HL-60 (cell line): ENCODE results near the gene ATF3.

Experiments
- DNase-seq, 2 experiments: peaks; one replicate each; pipeline ENCODE4 v3.0.0-alpha.2; 2010 to 2020; ENCODE audit warnings: low read depth in 1 of 2, low spot score in 1 of 2
- H3K27ac ChIP-seq: fragments of 250-450 bp; sonication (Bioruptor Pico); replicated peaks from 2 replicates; pipeline ENCODE4 v1.5.1; 2020; ENCODE audit warnings: mild to moderate bottlenecking, moderate library complexity
- H3K27me3 ChIP-seq: fragments of 250-450 bp; sonication (Bioruptor Pico); 2 replicates; pipeline ENCODE4 v1.5.1; 2021; ENCODE audit warnings: mild to moderate bottlenecking, moderate library complexity; ENCODE audit not compliant: insufficient read depth, poor library complexity, severe bottlenecking
- H3K4me3 ChIP-seq: replicated peaks from 2 replicates; pipeline ENCODE4 v1.5.1; 2011; ENCODE audit warnings: mild to moderate bottlenecking, control low read depth, low read length; ENCODE audit not compliant: insufficient read depth
- GABPA ChIP-seq: IDR thresholded peaks from 2 replicates; pipeline ENCODE4 v1.6.1; 2012; ENCODE audit warnings: low read depth
- POLR2AphosphoS5 ChIP-seq: IDR thresholded peaks from 2 replicates; pipeline ENCODE4 v1.6.1; 2012; ENCODE audit warnings: low read depth
- SPI1 ChIP-seq: IDR thresholded peaks from 2 replicates; pipeline ENCODE4 v1.6.1; 2012; ENCODE audit warnings: low read depth, mild to moderate bottlenecking, borderline replicate concordance
- TF ChIP-seq, protein P1 (sequence below): IDR thresholded peaks from 2 replicates; pipeline ENCODE4 v1.6.1; 2012; ENCODE audit warnings: low read depth; ENCODE audit not compliant: insufficient replicate concordance
- TF ChIP-seq, protein P2 (sequence below): IDR thresholded peaks from one replicate; pipeline ENCODE4 v1.5.1; 2011; ENCODE audit warnings: low read length, control low read depth, inconsistent platforms; ENCODE audit not compliant: insufficient read depth

ATF3 gene

DNA sequence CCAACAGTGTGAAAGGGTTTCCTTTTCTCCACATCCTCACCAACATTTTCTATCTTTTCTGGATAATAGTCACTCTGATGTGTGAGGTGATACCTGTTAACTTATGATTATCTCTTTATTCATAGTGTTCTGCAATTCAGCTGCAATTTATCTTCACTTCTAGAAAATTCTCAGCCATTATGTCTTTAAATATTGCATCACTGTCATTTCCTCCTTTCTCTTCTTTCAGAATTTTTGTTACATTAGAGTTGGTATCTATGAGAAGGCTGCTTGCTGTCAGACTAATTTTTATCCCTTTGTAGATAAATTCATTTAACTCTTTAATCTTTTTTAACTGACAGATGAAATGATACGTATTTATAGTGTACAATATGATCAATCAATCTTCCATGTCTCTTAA is 30.5 kb upstream of the ATF3 start:
- DNase-seq, result no peak
- TF ChIP-seq, protein P1, sequence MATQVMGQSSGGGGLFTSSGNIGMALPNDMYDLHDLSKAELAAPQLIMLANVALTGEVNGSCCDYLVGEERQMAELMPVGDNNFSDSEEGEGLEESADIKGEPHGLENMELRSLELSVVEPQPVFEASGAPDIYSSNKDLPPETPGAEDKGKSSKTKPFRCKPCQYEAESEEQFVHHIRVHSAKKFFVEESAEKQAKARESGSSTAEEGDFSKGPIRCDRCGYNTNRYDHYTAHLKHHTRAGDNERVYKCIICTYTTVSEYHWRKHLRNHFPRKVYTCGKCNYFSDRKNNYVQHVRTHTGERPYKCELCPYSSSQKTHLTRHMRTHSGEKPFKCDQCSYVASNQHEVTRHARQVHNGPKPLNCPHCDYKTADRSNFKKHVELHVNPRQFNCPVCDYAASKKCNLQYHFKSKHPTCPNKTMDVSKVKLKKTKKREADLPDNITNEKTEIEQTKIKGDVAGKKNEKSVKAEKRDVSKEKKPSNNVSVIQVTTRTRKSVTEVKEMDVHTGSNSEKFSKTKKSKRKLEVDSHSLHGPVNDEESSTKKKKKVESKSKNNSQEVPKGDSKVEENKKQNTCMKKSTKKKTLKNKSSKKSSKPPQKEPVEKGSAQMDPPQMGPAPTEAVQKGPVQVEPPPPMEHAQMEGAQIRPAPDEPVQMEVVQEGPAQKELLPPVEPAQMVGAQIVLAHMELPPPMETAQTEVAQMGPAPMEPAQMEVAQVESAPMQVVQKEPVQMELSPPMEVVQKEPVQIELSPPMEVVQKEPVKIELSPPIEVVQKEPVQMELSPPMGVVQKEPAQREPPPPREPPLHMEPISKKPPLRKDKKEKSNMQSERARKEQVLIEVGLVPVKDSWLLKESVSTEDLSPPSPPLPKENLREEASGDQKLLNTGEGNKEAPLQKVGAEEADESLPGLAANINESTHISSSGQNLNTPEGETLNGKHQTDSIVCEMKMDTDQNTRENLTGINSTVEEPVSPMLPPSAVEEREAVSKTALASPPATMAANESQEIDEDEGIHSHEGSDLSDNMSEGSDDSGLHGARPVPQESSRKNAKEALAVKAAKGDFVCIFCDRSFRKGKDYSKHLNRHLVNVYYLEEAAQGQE, result no peak
- Histone ChIP-seq H3K4me3 (no peak overlapping the region), H3K27me3 (no peaks in the 10 kb centered on the region), H3K27ac (no peak overlapping the region)

DNA sequence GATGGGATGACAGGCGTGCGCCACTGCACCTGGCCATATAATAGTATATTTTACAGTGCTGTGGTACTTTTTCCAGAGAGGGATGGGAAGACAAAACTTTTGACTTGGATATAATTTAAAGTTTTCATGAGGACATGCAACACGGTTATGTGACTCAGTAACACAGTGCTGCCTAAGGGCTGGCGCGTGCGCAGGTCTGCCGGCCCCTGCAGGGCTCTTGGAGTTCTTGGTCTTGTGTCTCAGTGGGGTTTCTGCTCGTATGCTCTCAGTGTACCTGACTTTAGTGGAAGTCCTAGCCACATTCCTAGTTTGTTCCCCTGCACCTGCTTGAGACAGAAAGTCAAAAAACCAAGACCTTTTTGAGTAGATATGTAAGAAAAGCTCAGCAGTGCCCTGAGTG is 27.5 kb upstream of the ATF3 start:
- TF ChIP-seq GABPA (no peak), SPI1 (no peak), POLR2AphosphoS5 (no peak)
- TF ChIP-seq, protein P2, sequence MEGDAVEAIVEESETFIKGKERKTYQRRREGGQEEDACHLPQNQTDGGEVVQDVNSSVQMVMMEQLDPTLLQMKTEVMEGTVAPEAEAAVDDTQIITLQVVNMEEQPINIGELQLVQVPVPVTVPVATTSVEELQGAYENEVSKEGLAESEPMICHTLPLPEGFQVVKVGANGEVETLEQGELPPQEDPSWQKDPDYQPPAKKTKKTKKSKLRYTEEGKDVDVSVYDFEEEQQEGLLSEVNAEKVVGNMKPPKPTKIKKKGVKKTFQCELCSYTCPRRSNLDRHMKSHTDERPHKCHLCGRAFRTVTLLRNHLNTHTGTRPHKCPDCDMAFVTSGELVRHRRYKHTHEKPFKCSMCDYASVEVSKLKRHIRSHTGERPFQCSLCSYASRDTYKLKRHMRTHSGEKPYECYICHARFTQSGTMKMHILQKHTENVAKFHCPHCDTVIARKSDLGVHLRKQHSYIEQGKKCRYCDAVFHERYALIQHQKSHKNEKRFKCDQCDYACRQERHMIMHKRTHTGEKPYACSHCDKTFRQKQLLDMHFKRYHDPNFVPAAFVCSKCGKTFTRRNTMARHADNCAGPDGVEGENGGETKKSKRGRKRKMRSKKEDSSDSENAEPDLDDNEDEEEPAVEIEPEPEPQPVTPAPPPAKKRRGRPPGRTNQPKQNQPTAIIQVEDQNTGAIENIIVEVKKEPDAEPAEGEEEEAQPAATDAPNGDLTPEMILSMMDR, result no peak
- TF ChIP-seq, protein P1, result no peak
- H3K4me3 ChIP-seq, result no peak overlapping the region
- H3K27ac ChIP-seq, result no peak overlapping the region
- no peaks in the 10 kb centered on the region for H3K27me3 ChIP-seq
- DNase-seq, result no peak

DNA sequence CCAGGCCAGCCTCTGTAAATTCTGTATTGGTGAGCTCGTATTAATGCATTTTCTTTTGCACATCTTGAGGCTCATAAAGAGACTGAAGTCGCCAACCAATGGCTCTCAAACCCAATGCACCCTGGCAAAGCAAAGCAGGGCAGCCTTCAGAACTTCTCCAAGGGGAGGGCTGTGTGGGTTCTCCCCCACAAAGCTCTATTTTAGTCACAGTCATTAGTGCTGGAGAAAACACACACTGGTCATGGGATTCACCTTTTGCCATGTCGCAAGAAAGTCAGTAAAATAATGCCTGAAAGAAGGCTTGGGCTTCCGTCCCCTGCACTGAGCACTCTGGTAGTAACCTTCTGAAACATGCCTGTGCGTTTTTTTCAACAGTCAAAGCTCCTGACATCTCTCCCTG is 26.3 kb upstream of the ATF3 start:
- TF ChIP-seq GABPA (no peak), POLR2AphosphoS5 (no peak), SPI1 (no peak)
- TF ChIP-seq, protein P1, result no peak
- TF ChIP-seq, protein P2, result no peak
- Histone ChIP-seq H3K27ac (no peak overlapping the region), H3K4me3 (no peak overlapping the region), H3K27me3 (no peaks in the 10 kb centered on the region)
- DNase-seq, result no peak
